ENCODE results near the gene SH3GL2. TPM values are rescaled to one million over a fixed set of nuclear protein-coding genes. Genes with fewer than 3 reads are reported as not detected.
"Not testable (repeated sequence)": the region's sequence is repeated elsewhere in the genome, so short reads cannot be mapped to it uniquely, and the experiment has no call there.

Gene SH3GL2
- total RNA-seq, 1 experiment from 2014 or later = not detected

GRCh38 chr9:17752021-17752420 is 173.2 kb downstream of the SH3GL2 start:
- no peaks in the 10 kb centered on the region for H3K36me3 ChIP-seq
- DNase-seq = no peak
- H3K9me3 ChIP-seq = no peaks in the 10 kb centered on the region
- H3K27me3 ChIP-seq = peaks cover 2% of the 10 kb centered on the region
- H3K4me3 ChIP-seq = no peak overlapping the region

DNA sequence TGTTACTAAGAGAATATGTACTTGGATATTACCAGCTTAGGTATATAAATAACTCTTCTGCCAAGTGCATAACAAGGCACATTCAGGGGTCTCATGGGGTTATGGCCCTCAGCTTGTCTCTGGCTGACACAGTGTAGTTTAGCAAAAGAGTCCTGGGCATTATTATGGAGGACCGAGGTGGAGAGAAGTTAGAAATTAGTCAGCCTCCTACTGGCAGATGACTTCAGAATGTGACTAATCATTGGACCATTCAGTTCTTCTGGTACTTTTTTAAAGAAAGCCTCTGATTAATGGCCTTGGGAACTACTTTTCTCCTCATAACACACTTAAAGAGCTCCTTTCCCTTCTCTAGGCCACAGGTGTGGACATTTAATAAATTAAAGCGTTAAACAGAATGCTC is 178.9 kb downstream of the SH3GL2 start:
- no peak for DNase-seq
- no peaks in the 10 kb centered on the region for H3K27me3 ChIP-seq

DNA sequence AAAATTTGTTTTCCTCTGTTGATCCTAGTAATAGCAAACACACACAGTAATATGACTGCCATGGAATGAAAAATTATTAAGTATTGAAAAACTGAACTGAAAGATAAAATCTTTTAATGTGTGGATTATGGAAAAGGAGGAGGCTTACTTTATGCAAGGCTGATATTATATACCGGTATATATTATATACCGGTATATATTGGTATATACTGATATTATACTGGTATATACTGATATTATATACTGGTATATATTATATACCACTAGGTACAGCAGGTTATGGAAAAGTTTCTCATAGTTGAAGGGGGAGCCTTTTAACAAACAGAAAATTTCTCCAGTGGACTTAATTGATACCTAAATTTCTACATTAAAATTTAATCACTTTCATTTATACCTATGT is 181.4 kb downstream of the SH3GL2 start:
- Histone ChIP-seq H3K36me3 (no peaks in the 10 kb centered on the region), H3K9me3 (no peaks in the 10 kb centered on the region), H3K27me3 (no peaks in the 10 kb centered on the region), H3K4me3 (no peak overlapping the region)
- DNase-seq = no peak

More for the DNA sequence above, 178.9 kb downstream of the SH3GL2 start:
- H3K4me3 ChIP-seq = no peak overlapping the region
- no peaks in the 10 kb centered on the region for H3K36me3 ChIP-seq
- H3K9me3 ChIP-seq = no peaks in the 10 kb centered on the region

GRCh38 chr9:17761984-17762676 is 183.3 kb downstream of the SH3GL2 start:
- Histone ChIP-seq H3K4me3 (no peak overlapping the region), H3K27me3 (no peaks in the 10 kb centered on the region), H3K36me3 (no peaks in the 10 kb centered on the region), H3K9me3 (no peaks in the 10 kb centered on the region)
- no peak for DNase-seq

- Histone ChIP-seq H3K4me3 (no peak overlapping the region), H3K9me3 (no peaks in the 10 kb centered on the region), H3K36me3 (no peaks in the 10 kb centered on the region), H3K27me3 (no peaks in the 10 kb centered on the region)
- no peak for DNase-seq
Observed at GRCh38 chr9:17764306-17764705, 185.4 kb downstream of the SH3GL2 start.

DNA sequence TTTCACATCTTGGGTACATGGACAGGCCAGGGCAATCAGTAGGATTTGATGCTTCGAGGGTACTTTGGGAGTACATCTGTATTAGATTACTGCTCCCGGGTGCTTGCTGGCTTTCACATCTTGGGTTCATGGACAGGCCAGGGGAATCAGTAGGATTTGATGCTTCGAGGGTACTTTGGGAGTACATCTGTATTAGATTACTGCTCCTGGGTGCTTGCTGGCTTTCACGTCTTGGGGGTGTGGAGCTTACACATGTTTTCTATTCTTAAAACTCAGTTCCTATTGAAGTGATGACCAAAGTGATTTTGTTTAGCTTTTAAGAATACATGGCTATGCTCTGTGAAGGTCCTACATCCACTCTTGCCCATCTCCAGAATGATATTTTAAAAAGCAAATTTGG is 186.3 kb downstream of the SH3GL2 start:
- not testable (repeated sequence) for H3K4me3 ChIP-seq, H3K9me3 ChIP-seq, H3K27me3 ChIP-seq, DNase-seq, H3K36me3 ChIP-seq

DNA sequence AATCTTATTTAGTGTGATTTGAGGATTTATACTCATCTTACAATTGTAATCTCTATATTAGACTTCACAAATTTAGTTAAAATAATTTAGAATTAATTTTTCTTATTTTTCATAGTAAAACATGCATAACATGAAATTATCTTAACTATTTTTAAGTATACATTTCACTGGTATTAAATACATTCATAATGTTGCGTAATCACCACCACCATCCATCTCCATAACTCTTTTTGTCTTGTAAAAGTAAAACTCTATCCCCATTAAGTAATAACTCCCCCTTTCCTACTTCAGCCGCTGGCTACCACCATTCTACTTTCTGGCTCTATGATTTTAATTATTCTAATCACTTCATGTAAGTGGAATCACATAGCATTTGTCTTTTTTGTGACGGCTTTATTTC is 193.4 kb downstream of the SH3GL2 start:
- no peaks in the 10 kb centered on the region for H3K36me3 ChIP-seq
- peaks cover 5% of the 10 kb centered on the region; the same call in 1 of the 2 replicates for H3K27me3 ChIP-seq
- DNase-seq = no peak
- H3K9me3 ChIP-seq = no peaks in the 10 kb centered on the region
- H3K4me3 ChIP-seq = no peak overlapping the region

DNA sequence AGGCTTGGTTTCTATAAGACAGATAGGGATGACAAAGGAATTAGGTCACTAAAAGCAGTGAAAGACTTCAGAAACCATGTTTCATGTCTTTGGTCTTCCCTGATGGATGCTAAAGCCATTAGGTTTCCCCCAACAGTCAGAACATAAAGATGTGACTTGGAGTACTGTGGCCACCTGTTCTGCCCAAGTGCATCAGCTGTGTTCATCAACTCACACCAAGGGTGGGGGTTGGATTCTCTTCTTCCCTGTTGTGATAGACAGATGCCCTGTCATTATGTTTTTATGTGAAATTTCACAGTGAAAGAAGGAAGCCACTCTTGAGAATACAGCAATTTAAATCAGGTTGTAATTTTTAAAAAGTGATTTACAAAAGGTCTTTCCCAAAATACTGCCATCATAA is 196.8 kb downstream of the SH3GL2 start:
- no peaks in the 10 kb centered on the region for H3K9me3 ChIP-seq
- peaks cover 5% of the 10 kb centered on the region; the same call in 1 of the 2 replicates for H3K27me3 ChIP-seq
- no peak overlapping the region for H3K4me3 ChIP-seq
- no peak for DNase-seq
- H3K36me3 ChIP-seq = no peaks in the 10 kb centered on the region

DNA sequence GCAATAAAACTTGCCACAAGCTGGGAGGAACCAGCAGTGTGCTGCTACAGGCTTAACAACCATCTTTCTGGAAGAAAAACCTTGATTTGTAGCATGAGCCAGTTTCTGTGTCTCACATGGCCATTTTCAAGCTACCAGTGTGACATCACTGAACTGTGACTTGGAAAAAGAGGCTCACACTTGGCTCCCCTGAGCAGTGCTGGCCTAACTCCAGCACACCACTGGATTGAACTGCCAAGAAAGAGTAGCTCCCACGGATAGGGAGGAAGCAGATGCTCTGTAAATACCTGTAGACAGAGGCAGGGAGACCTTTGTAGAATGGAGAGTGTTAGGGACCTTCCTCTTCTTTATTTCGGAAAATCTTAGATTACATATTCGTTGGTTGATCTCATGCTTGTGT is 197.9 kb downstream of the SH3GL2 start:
- Histone ChIP-seq H3K9me3 (no peaks in the 10 kb centered on the region), H3K4me3 (no peak overlapping the region), H3K36me3 (no peaks in the 10 kb centered on the region), H3K27me3 (peaks cover 5% of the 10 kb centered on the region; the same call in 1 of the 2 replicates)
- no peak for DNase-seq

GRCh38 chr9:17777465-17777864 is 198.6 kb downstream of the SH3GL2 start:
- H3K27me3 ChIP-seq = peaks cover 5% of the 10 kb centered on the region; the same call in 1 of the 2 replicates
- H3K4me3 ChIP-seq = no peak overlapping the region

DNA sequence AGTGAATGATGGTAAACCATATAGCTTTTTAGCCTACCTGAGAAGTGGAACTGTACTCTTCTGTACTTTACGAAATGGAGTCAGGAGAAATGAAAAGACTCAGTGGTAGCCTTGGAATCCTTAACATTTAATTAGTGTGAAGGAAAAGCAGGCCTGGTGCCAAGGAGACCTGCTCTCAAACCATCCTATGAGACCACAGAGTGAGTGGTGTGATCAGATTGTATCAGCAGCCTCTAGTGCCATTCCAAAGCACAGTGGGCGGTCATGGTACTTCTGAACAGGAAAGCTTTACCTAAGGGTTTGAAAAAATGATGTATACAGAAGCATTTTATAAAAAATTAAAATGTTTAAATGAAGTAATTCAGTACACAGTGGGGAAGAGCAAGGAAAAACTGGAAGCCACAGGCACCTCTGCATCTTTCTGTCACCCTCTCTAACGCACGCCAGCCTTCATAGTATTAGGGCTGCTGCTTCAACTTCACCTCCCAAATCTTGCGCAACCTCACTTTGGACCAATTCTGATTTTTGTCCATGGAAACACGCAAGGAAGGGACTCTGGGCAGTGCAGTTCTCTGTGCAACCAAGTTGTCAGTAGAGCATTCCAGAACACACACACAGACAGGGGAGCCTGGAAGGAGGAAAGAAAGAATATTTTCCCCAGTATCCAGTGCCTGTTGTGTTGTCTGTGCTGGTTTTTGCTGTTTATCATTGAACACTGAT is 203.7 kb downstream of the SH3GL2 start:
- Histone ChIP-seq H3K9me3 (no peaks in the 10 kb centered on the region), H3K4me3 (no peak overlapping the region), H3K36me3 (no peaks in the 10 kb centered on the region), H3K27me3 (no peaks in the 10 kb centered on the region; the same call in 1 of the 2 replicates)
- DNase-seq = no peak

More at GRCh38 chr9:17777465-17777864, 198.6 kb downstream of the SH3GL2 start:
- Histone ChIP-seq H3K9me3 (no peaks in the 10 kb centered on the region), H3K36me3 (no peaks in the 10 kb centered on the region)
- no peak for DNase-seq

GRCh38 chr9:17783227-17783626 is 204.4 kb downstream of the SH3GL2 start:
- Histone ChIP-seq H3K36me3 (no peaks in the 10 kb centered on the region), H3K9me3 (no peaks in the 10 kb centered on the region), H3K27me3 (no peaks in the 10 kb centered on the region; the same call in 1 of the 2 replicates), H3K4me3 (no peak overlapping the region)
- no peak for DNase-seq

- Histone ChIP-seq H3K4me3 (no peak overlapping the region), H3K27me3 (peaks cover 4% of the 10 kb centered on the region; the same call in 1 of the 2 replicates), H3K36me3 (no peaks in the 10 kb centered on the region), H3K9me3 (no peaks in the 10 kb centered on the region)
- DNase-seq = no peak
Observed at GRCh38 chr9:17789316-17789715, 210.4 kb downstream of the SH3GL2 start.

DNA sequence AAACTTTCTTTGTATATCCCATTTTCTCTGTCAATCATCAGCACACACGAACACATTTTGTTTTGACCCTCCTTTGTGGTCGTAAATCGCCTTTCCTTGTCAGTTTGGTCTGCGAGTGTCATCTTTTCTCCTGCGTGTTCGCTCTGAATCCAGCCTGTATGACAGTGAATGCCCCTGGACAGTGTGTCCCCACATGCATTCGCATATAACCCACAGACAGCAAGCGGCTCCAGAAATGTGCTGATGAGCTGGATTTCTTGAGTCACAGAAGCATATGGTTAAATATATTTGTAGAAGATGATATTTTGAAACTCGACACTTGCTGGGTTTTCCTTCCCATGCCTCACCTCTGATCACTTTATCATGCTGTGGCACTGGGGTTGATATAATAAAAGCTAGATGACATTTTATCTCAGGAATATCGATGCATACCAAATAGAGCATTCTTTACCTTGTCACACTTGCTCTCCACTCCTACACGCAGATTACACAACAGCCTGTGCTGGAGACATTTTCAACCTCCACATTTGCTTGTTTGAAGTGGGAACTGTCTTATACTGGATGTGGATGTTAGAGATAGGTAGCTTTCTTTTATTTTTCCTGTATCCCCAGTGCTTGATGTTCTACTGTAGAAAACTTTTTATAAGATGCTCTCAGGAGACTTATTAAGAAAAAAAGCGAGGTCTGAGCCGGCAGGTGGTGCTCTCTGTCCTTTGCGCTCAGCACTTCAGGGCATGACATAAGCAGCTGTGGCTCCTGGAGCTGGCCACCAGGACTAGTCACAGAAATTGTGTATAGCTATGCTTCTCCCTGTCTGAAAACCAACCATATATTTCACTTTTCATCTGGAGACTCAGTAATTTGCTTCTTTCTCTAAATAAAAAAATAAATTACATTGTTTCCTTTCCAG is 215.1 kb downstream of the SH3GL2 start:
- peak; percentile 35 for DNase-seq
- Histone ChIP-seq H3K27me3 (peaks cover 15% of the 10 kb centered on the region), H3K4me3 (no peak overlapping the region), H3K36me3 (no peaks in the 10 kb centered on the region), H3K9me3 (no peaks in the 10 kb centered on the region)

- Histone ChIP-seq H3K27me3 (peaks cover 15% of the 10 kb centered on the region), H3K9me3 (no peaks in the 10 kb centered on the region), H3K4me3 (no peak overlapping the region), H3K36me3 (no peaks in the 10 kb centered on the region)
- no peak for DNase-seq
Observed at GRCh38 chr9:17795744-17796143, 216.9 kb downstream of the SH3GL2 start.

DNA sequence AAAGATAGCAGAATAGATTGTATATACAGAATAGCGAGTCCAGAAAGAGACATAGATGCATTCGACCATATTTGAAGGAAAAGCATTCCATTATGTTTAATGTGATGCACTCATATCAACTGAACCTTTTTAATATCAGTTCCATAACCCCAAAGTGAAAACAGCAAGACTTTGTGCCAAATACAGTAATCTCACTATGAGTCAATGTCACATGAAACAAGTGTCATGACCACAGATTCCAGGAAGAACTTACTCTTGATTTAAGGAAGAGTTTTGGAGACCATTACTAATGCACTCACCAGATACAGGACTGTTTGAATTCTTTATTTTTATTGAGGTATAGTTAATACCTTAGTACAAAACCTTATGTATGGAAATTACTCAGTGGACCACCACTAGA is 220.5 kb downstream of the SH3GL2 start:
- Histone ChIP-seq H3K36me3 (no peaks in the 10 kb centered on the region), H3K27me3 (peaks cover 16% of the 10 kb centered on the region), H3K4me3 (no peak overlapping the region), H3K9me3 (no peaks in the 10 kb centered on the region)
- no peak for DNase-seq

GRCh38 chr9:17800418-17800817 is 221.6 kb downstream of the SH3GL2 start:
- DNase-seq = no peak
- Histone ChIP-seq H3K9me3 (no peaks in the 10 kb centered on the region), H3K36me3 (no peaks in the 10 kb centered on the region)

More at GRCh38 chr9:17800418-17800817, 221.6 kb downstream of the SH3GL2 start:
- Histone ChIP-seq H3K4me3 (no peak overlapping the region), H3K27me3 (peaks cover 11% of the 10 kb centered on the region)

Data from MG63 (cell line).